ENCODE data around the gene PPP1R12B.

DNA sequence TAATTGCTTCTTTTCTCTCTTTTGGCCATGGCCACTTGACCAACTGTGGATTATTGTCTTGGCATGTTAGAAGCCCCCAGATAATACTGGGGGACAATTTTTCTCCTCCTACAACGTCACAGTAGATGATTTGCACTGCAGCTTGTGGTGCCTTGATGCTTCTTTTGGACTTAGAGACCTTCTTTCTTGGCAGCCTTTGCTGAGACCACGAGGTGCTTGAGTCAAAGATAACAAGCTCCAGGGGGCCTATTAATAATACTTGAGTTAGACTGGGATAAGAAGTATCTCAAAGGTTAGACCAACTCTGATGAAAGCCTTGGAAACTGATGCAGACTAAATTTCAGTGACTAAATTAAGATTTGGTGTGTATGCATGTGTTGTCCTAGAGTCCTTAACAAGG, 3.2 kb downstream of the PPP1R12B start:
- TF ChIP-seq, protein P1, sequence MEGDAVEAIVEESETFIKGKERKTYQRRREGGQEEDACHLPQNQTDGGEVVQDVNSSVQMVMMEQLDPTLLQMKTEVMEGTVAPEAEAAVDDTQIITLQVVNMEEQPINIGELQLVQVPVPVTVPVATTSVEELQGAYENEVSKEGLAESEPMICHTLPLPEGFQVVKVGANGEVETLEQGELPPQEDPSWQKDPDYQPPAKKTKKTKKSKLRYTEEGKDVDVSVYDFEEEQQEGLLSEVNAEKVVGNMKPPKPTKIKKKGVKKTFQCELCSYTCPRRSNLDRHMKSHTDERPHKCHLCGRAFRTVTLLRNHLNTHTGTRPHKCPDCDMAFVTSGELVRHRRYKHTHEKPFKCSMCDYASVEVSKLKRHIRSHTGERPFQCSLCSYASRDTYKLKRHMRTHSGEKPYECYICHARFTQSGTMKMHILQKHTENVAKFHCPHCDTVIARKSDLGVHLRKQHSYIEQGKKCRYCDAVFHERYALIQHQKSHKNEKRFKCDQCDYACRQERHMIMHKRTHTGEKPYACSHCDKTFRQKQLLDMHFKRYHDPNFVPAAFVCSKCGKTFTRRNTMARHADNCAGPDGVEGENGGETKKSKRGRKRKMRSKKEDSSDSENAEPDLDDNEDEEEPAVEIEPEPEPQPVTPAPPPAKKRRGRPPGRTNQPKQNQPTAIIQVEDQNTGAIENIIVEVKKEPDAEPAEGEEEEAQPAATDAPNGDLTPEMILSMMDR (conservative IDR thresholded peaks at IDR 0.05) = no peak
- no peak for TF ChIP-seq EZH2 (IDR thresholded peaks at IDR 0.05; ENCODE audit: low read depth)
